Stimulated activated CD8-positive, alpha-beta memory T cell treated with anti-CD3 and anti-CD28 coated beads, Interleukin-2, amount 100 ng/mL, for 1 hour (primary cell): ENCODE data around the gene FBLN1.
"Not testable (repeated sequence)": the region's sequence is repeated elsewhere in the genome, so short reads cannot be mapped to it uniquely, and the experiment has no call there.

ENCODE experiments used
- DNase-seq, 2 donors: peaks; one replicate each; pipeline ENCODE4 v3.0.0-alpha.2; 2020; ENCODE audit warnings: low read depth in 2 of 2

Gene FBLN1

GRCh38 chr22:45608045-45608444 is 105.4 kb downstream of the FBLN1 start:
- not testable (repeated sequence) for DNase-seq

- DNase-seq: no peak
Measured at GRCh38 chr22:45608763-45609180, 106.1 kb downstream of the FBLN1 start.

GRCh38 chr22:45612451-45612901 is 109.8 kb downstream of the FBLN1 start:
- DNase-seq: no peak

- DNase-seq: no peak
Measured at GRCh38 chr22:45612940-45613339, 110.3 kb downstream of the FBLN1 start.

- DNase-seq: no peak
Measured at GRCh38 chr22:45615364-45615763, 112.7 kb downstream of the FBLN1 start.

GRCh38 chr22:45616432-45616831 is 113.7 kb downstream of the FBLN1 start:
- DNase-seq: no peak

GRCh38 chr22:45617948-45618347 is 115.3 kb downstream of the FBLN1 start:
- DNase-seq: no peak

- DNase-seq: no peak
Measured at GRCh38 chr22:45620706-45621105, 118.0 kb downstream of the FBLN1 start.

- DNase-seq: no peak
Measured at GRCh38 chr22:45621836-45622600, 119.3 kb downstream of the FBLN1 start.

GRCh38 chr22:45623464-45624145 is 120.9 kb downstream of the FBLN1 start:
- not testable (repeated sequence) for DNase-seq

- no peak for DNase-seq
Measured at GRCh38 chr22:45626198-45626651, 123.5 kb downstream of the FBLN1 start.

GRCh38 chr22:45627489-45628233 is 125.0 kb downstream of the FBLN1 start:
- no peak for DNase-seq

GRCh38 chr22:45628515-45628914 is 125.8 kb downstream of the FBLN1 start:
- no peak for DNase-seq

GRCh38 chr22:45629469-45630089 is 126.9 kb downstream of the FBLN1 start:
- DNase-seq: no peak

- DNase-seq: no peak
Measured at GRCh38 chr22:45630436-45630835, 127.8 kb downstream of the FBLN1 start.

- no peak for DNase-seq
Measured at GRCh38 chr22:45631140-45631840, 128.6 kb downstream of the FBLN1 start.

- no peak for DNase-seq
Measured at GRCh38 chr22:45631841-45632238, 129.2 kb downstream of the FBLN1 start.

- no peak for DNase-seq
Measured at GRCh38 chr22:45632791-45633515, 130.3 kb downstream of the FBLN1 start.

- DNase-seq: no peak
Measured at GRCh38 chr22:45636683-45637082, 134.0 kb downstream of the FBLN1 start.

- no peak for DNase-seq
Measured at GRCh38 chr22:45638197-45638596, 135.5 kb downstream of the FBLN1 start.
